Kidney tubule cell (primary cell): Measurements from ENCODE around the gene RUFY1.

Experiments used
- DNase-seq: peaks from one replicate; pipeline ENCODE4 v3.0.0-alpha.2; 2018; ENCODE audit warnings: low spot score

The RUFY1 gene

GRCh38 chr5:179605026-179605833, 54.9 kb downstream of the RUFY1 start:
- no peak for DNase-seq

GRCh38 chr5:179606071-179606909, 55.9 kb downstream of the RUFY1 start:
- DNase-seq, result no peak

- DNase-seq, result no peak
These were observed 56.5 kb downstream of the RUFY1 start for GRCh38 chr5:179606910-179607159.

GRCh38 chr5:179607160-179607931, 57.0 kb downstream of the RUFY1 start:
- DNase-seq, result no peak

- no peak for DNase-seq
These were observed 57.8 kb downstream of the RUFY1 start for GRCh38 chr5:179608131-179608581.

- DNase-seq, result no peak
These were observed 59.4 kb downstream of the RUFY1 start for GRCh38 chr5:179609834-179610108.

- DNase-seq, result no peak
These were observed 60.0 kb downstream of the RUFY1 start for GRCh38 chr5:179610109-179610902.

GRCh38 chr5:179610903-179611265, 60.5 kb downstream of the RUFY1 start:
- DNase-seq, result no peak

- no peak for DNase-seq
These were observed 62.5 kb downstream of the RUFY1 start for GRCh38 chr5:179612577-179613459.

- DNase-seq, result peak; percentile 80
These were observed 63.2 kb downstream of the RUFY1 start for GRCh38 chr5:179613460-179614071.

GRCh38 chr5:179614745-179615144, 64.4 kb downstream of the RUFY1 start:
- DNase-seq, result no peak

GRCh38 chr5:179615203-179615602, 64.8 kb downstream of the RUFY1 start:
- no peak for DNase-seq

- no peak for DNase-seq
These were observed 65.7 kb downstream of the RUFY1 start for GRCh38 chr5:179616002-179616594.

GRCh38 chr5:179617930-179618329, 67.6 kb downstream of the RUFY1 start:
- no peak for DNase-seq

GRCh38 chr5:179618923-179619554, 68.7 kb downstream of the RUFY1 start:
- DNase-seq, result no peak

- peak; percentile 33 for DNase-seq
These were observed 69.4 kb downstream of the RUFY1 start for GRCh38 chr5:179619776-179620175.

GRCh38 chr5:179620293-179620692, 69.9 kb downstream of the RUFY1 start:
- DNase-seq, result no peak

- peak; percentile 39 for DNase-seq
These were observed 70.5 kb downstream of the RUFY1 start for GRCh38 chr5:179620703-179621350.

- no peak for DNase-seq
These were observed 71.3 kb downstream of the RUFY1 start for GRCh38 chr5:179621551-179622214.
